ENCODE measurements around the gene ATRN. TPM values are rescaled to one million over a fixed set of nuclear protein-coding genes. Genes with fewer than 3 reads are reported as not detected.

The ATRN gene
- total and polyA plus RNA-seq, 2 donors (not counting 3 experiments of a cell fraction or from before 2014, with no cell fraction given): 32.3 to 33.1 TPM

- CTCF ChIA-PET: interaction anchor here (1.6 to 12.6 kb wide), 3 partner anchors 10 to 19 kb away, joined by 3 to 112 read pairs (median 23); no protein-coding TSS in a partner anchor
- no TSS peak for BruUV-seq (replicated peaks)
Measured at GRCh38 chr20:3690413-3690812, 219.6 kb downstream of the ATRN start.

DNA sequence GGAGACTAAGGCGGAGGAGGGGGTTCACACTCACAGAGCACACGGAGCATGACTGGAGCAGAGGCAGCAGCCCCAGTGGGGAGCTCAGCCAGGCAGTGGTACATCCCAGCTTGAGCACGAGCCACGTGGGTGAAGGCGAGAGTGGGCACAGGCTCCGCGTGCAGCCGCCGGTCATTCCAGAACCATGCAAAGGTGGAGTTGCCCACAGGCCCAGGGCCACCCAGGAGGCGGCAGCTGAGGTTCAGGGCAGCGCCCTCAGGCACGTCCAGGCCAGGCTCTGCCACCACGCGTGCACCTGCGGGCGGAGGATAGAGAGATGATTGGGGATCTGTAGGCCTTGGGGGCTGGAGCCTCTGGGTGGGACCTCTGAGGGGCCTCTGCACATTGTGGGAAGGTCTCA, 220.5 kb downstream of the ATRN start:
- no peaks in the 10 kb centered on the region for H4K20me1 ChIP-seq (replicated peaks; ENCODE audit: control insufficient read depth, extremely low read depth, insufficient read depth, low read length)
- dilution Hi-C loops (cut with MboI; ENCODE audit: extremely low pct_ligation_motif_present, low sequenced_read_pairs): no loop called here
- no peaks in the 10 kb centered on the region for H3K79me2 ChIP-seq (ENCODE audit: control insufficient read depth, insufficient read depth, low read length)
- H3K27ac ChIP-seq (ENCODE audit: insufficient read depth, low read depth, low read length): no peak overlapping the region
- no peak overlapping the region for H3K4me2 ChIP-seq (ENCODE audit: insufficient read depth, low read length)
- DNase-seq (ENCODE audit: low read depth, low spot score) (no peak), FAIRE-seq (no peak)
- no peak overlapping the region for H2AFZ ChIP-seq (ENCODE audit: low read depth, low read length)
- no peak for TF ChIP-seq MYC (IDR thresholded peaks at IDR 0.05; ENCODE audit: low read depth, low read length)
- TF ChIP-seq EZH2 (IDR thresholded peaks at IDR 0.05; ENCODE audit: borderline replicate concordance, low read depth, low read length, severe bottlenecking): no peak
- TF ChIP-seq POLR2AphosphoS5 (IDR thresholded peaks at IDR 0.05; ENCODE audit: insufficient read depth, low read depth, low read length): no peak
- no peak for TF ChIP-seq POLR2A (IDR thresholded peaks at IDR 0.05; ENCODE audit: low read depth, low read length)
- TF ChIP-seq MAX (IDR thresholded peaks at IDR 0.05; ENCODE audit: insufficient read depth, insufficient read length): no peak
- TF ChIP-seq GATA2 (IDR thresholded peaks at IDR 0.05; ENCODE audit: insufficient read depth, insufficient read length, low read depth, low read length): no peak
- no peak for TF ChIP-seq FOS (IDR thresholded peaks at IDR 0.05; ENCODE audit: borderline replicate concordance, insufficient read depth, low read length)
- TF ChIP-seq, protein P1, sequence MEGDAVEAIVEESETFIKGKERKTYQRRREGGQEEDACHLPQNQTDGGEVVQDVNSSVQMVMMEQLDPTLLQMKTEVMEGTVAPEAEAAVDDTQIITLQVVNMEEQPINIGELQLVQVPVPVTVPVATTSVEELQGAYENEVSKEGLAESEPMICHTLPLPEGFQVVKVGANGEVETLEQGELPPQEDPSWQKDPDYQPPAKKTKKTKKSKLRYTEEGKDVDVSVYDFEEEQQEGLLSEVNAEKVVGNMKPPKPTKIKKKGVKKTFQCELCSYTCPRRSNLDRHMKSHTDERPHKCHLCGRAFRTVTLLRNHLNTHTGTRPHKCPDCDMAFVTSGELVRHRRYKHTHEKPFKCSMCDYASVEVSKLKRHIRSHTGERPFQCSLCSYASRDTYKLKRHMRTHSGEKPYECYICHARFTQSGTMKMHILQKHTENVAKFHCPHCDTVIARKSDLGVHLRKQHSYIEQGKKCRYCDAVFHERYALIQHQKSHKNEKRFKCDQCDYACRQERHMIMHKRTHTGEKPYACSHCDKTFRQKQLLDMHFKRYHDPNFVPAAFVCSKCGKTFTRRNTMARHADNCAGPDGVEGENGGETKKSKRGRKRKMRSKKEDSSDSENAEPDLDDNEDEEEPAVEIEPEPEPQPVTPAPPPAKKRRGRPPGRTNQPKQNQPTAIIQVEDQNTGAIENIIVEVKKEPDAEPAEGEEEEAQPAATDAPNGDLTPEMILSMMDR (IDR thresholded peaks at IDR 0.05; ENCODE audit: extremely low read depth in 1 of 2, insufficient read depth in 1 of 2, low read depth in 1 of 2, low read length in 2 of 2): no peak
- no peak for TF ChIP-seq JUN (IDR thresholded peaks at IDR 0.05; ENCODE audit: borderline replicate concordance, insufficient read depth, insufficient read length, low read depth)
- no TSS peak for BruUV-seq (replicated peaks)
- H3K27me3 ChIP-seq (ENCODE audit: control insufficient read depth in 2 of 2, insufficient read depth in 2 of 2, low read length in 2 of 2): peaks cover 8 to 9% of the 10 kb centered on the region in 2 experiments
- H3K4me1 ChIP-seq (ENCODE audit: control insufficient read depth, extremely low read depth, insufficient read depth, low read length): no peaks in the 10 kb centered on the region
- intact Hi-C loops (cut with micrococcal nuclease): no loop called here
- CTCF ChIA-PET: interaction anchor here (1.6 to 12.6 kb wide), 3 partner anchors 11 to 18 kb away, joined by 3 to 112 read pairs (median 23); no protein-coding TSS in a partner anchor
- no peaks in the 10 kb centered on the region for H3K9me3 ChIP-seq (replicated peaks; ENCODE audit: control insufficient read depth, insufficient read depth, low read length)
- H3K36me3 ChIP-seq (ENCODE audit: control insufficient read depth in 2 of 2, extremely low read depth in 1 of 2, insufficient read depth in 2 of 2, low read length in 2 of 2): no peaks in the 10 kb centered on the region
- no peak overlapping the region for H3K4me3 ChIP-seq (replicated peaks in 1 of 3; ENCODE audit: insufficient read depth in 1 of 3, low read depth in 1 of 3, low read length in 3 of 3)
- no peak overlapping the region for H3K9ac ChIP-seq (replicated peaks; ENCODE audit: extremely low read depth, insufficient read depth, low read length)
- no peaks in the 10 kb centered on the region for H3K9me1 ChIP-seq (replicated peaks; ENCODE audit: control insufficient read depth, extremely low read depth, insufficient read depth, low read length)
- POLR2A ChIA-PET: no interaction called here

More at GRCh38 chr20:3690413-3690812, 219.6 kb downstream of the ATRN start:
- no peak overlapping the region for H3K4me3 ChIP-seq (replicated peaks in 1 of 3; ENCODE audit: insufficient read depth in 1 of 3, low read depth in 1 of 3, low read length in 3 of 3)
- H3K4me2 ChIP-seq (ENCODE audit: insufficient read depth, low read length): no peak overlapping the region
- peaks cover 10 to 13% of the 10 kb centered on the region in 2 experiments for H3K27me3 ChIP-seq (ENCODE audit: control insufficient read depth in 2 of 2, insufficient read depth in 2 of 2, low read length in 2 of 2)
- H3K79me2 ChIP-seq (ENCODE audit: control insufficient read depth, insufficient read depth, low read length): no peaks in the 10 kb centered on the region
- H3K9me1 ChIP-seq (replicated peaks; ENCODE audit: control insufficient read depth, extremely low read depth, insufficient read depth, low read length): no peaks in the 10 kb centered on the region
- H3K9ac ChIP-seq (replicated peaks; ENCODE audit: extremely low read depth, insufficient read depth, low read length): no peak overlapping the region
- H3K36me3 ChIP-seq (ENCODE audit: control insufficient read depth in 2 of 2, extremely low read depth in 1 of 2, insufficient read depth in 2 of 2, low read length in 2 of 2): no peaks in the 10 kb centered on the region
- intact Hi-C loops (cut with micrococcal nuclease): no loop called here
- FAIRE-seq (no peak), DNase-seq (ENCODE audit: low read depth, low spot score) (no peak)
- H4K20me1 ChIP-seq (replicated peaks; ENCODE audit: control insufficient read depth, extremely low read depth, insufficient read depth, low read length): no peaks in the 10 kb centered on the region
- POLR2A ChIA-PET: no interaction called here
- dilution Hi-C loops (cut with MboI; ENCODE audit: extremely low pct_ligation_motif_present, low sequenced_read_pairs): no loop called here
- H3K27ac ChIP-seq (ENCODE audit: insufficient read depth, low read depth, low read length): no peak overlapping the region
- H2AFZ ChIP-seq (ENCODE audit: low read depth, low read length): no peak overlapping the region
- H3K4me1 ChIP-seq (ENCODE audit: control insufficient read depth, extremely low read depth, insufficient read depth, low read length): no peaks in the 10 kb centered on the region
- no peaks in the 10 kb centered on the region for H3K9me3 ChIP-seq (replicated peaks; ENCODE audit: control insufficient read depth, insufficient read depth, low read length)
- TF ChIP-seq GATA2 (IDR thresholded peaks at IDR 0.05; ENCODE audit: insufficient read depth, insufficient read length, low read depth, low read length) (no peak), MYC (IDR thresholded peaks at IDR 0.05; ENCODE audit: low read depth, low read length) (no peak), FOS (IDR thresholded peaks at IDR 0.05; ENCODE audit: borderline replicate concordance, insufficient read depth, low read length) (no peak), POLR2AphosphoS5 (IDR thresholded peaks at IDR 0.05; ENCODE audit: insufficient read depth, low read depth, low read length) (no peak), JUN (IDR thresholded peaks at IDR 0.05; ENCODE audit: borderline replicate concordance, insufficient read depth, insufficient read length, low read depth) (no peak)
